HG02852 (cell line): ENCODE results near the gene FTCDNL1.

Source experiments
- ATAC-seq: cut with Tn5 transposase; IDR thresholded peaks from one replicate; pipeline ENCODE4 v1.9.1; 2021; ENCODE audit warnings: mild to moderate bottlenecking, moderate library complexity; ENCODE audit not compliant: unreplicated experiment

Gene FTCDNL1

GRCh38 chr2:199850718-199851500 is at the start of gene FTCDNL1:
Gene FTCDNL1, minus strand, starts transcription at chr2:199851192. Its CDS starts 2,230 bp downstream, at chr2:199848962.
- peak; percentile 97 for ATAC-seq

GRCh38 chr2:199896617-199897016 is 45.6 kb upstream of the FTCDNL1 start:
- no peak for ATAC-seq

GRCh38 chr2:199895406-199895805 is 44.4 kb upstream of the FTCDNL1 start:
- no peak for ATAC-seq

- ATAC-seq: no peak
Observed at GRCh38 chr2:199883474-199884212, 32.7 kb upstream of the FTCDNL1 start.

- ATAC-seq: no peak
Observed at GRCh38 chr2:199882667-199883066, 31.7 kb upstream of the FTCDNL1 start.

- no peak for ATAC-seq
Observed at GRCh38 chr2:199875400-199875799, 24.4 kb upstream of the FTCDNL1 start.

- ATAC-seq: no peak
Observed at GRCh38 chr2:199874209-199874608, 23.2 kb upstream of the FTCDNL1 start.

GRCh38 chr2:199870581-199870980 is 19.6 kb upstream of the FTCDNL1 start:
- no peak for ATAC-seq

GRCh38 chr2:199869653-199870052 is 18.7 kb upstream of the FTCDNL1 start:
- no peak for ATAC-seq

- no peak for ATAC-seq
Observed at GRCh38 chr2:199869227-199869541, 18.2 kb upstream of the FTCDNL1 start.

- ATAC-seq: no peak
Observed at GRCh38 chr2:199868431-199869226, 17.6 kb upstream of the FTCDNL1 start.

GRCh38 chr2:199865905-199866304 is 14.9 kb upstream of the FTCDNL1 start:
- no peak for ATAC-seq

- no peak for ATAC-seq
Observed at GRCh38 chr2:199862788-199863187, 11.8 kb upstream of the FTCDNL1 start.

GRCh38 chr2:199861132-199861774 is 10.3 kb upstream of the FTCDNL1 start:
- no peak for ATAC-seq

- ATAC-seq: no peak
Observed at GRCh38 chr2:199855812-199856211, 4.8 kb upstream of the FTCDNL1 start.

- ATAC-seq: no peak
Observed at GRCh38 chr2:199851883-199852282, 891 bp upstream of the FTCDNL1 start.

GRCh38 chr2:199851501-199851810 is 464 bp upstream of the FTCDNL1 start:
- ATAC-seq: no peak

GRCh38 chr2:199850218-199850717 is 724 bp downstream of the FTCDNL1 start:
- no peak for ATAC-seq

GRCh38 chr2:199848389-199849130 is 2.4 kb downstream of the FTCDNL1 start:
- no peak for ATAC-seq

GRCh38 chr2:199847181-199847864 is 3.7 kb downstream of the FTCDNL1 start:
- ATAC-seq: no peak
